OCI-LY7 (cell line): ENCODE measurements around the gene GREB1.

Source experiments
- EZH2phosphoT487 ChIP-seq: fragments of 200-600 bp; sonication (generic); IDR thresholded peaks from 2 replicates; pipeline ENCODE4 v1.6.1; 2018; ENCODE audit warnings: low read depth, borderline replicate concordance, mild to moderate bottlenecking, mixed run types, antibody characterized with exemption, low read length, moderate library complexity, mixed read lengths
- TF ChIP-seq, protein P1 (sequence below): fragments of 200-600 bp; sonication (generic); conservative IDR thresholded peaks from 2 replicates; pipeline ENCODE4 v1.5.1; 2014; ENCODE audit warnings: mild to moderate bottlenecking, antibody characterized with exemption, low read length, moderate library complexity, mixed read lengths

- TF ChIP-seq, protein P1, sequence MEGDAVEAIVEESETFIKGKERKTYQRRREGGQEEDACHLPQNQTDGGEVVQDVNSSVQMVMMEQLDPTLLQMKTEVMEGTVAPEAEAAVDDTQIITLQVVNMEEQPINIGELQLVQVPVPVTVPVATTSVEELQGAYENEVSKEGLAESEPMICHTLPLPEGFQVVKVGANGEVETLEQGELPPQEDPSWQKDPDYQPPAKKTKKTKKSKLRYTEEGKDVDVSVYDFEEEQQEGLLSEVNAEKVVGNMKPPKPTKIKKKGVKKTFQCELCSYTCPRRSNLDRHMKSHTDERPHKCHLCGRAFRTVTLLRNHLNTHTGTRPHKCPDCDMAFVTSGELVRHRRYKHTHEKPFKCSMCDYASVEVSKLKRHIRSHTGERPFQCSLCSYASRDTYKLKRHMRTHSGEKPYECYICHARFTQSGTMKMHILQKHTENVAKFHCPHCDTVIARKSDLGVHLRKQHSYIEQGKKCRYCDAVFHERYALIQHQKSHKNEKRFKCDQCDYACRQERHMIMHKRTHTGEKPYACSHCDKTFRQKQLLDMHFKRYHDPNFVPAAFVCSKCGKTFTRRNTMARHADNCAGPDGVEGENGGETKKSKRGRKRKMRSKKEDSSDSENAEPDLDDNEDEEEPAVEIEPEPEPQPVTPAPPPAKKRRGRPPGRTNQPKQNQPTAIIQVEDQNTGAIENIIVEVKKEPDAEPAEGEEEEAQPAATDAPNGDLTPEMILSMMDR = no peak
- TF ChIP-seq EZH2phosphoT487 = no peak
Observed at GRCh38 chr2:11631462-11631861, 97.6 kb downstream of the GREB1 start.
